HepG2 (cell line): ENCODE data around the gene ADAMTS12. TPM values are rescaled to one million over a fixed set of nuclear protein-coding genes. Genes with fewer than 3 reads are reported as not detected.

Experiments
- ARHGAP35 ChIP-seq: sonication (generic); formaldehyde crosslinking; IDR thresholded peaks from 2 replicates; pipeline ENCODE4 v1.9.0; 2022; ENCODE audit warnings: mild to moderate bottlenecking, inconsistent platforms, moderate library complexity, missing genetic modification reagents, borderline replicate concordance
- ARNT2 ChIP-seq: sonication (generic); formaldehyde crosslinking; IDR thresholded peaks from 2 replicates; pipeline ENCODE4 v1.8.0; 2022; ENCODE audit warnings: mild to moderate bottlenecking, low read depth, missing genetic modification reagents, moderate library complexity
- BATF2 ChIP-seq: sonication (generic); formaldehyde crosslinking; IDR thresholded peaks from 2 replicates; pipeline ENCODE4 v1.8.0; 2022; ENCODE audit warnings: mild to moderate bottlenecking, missing genetic modification reagents, moderate library complexity
- BCL6 ChIP-seq: IDR thresholded peaks from 2 replicates; pipeline ENCODE4 v1.6.1; 2016; ENCODE audit warnings: missing genetic modification reagents, missing compliant biosample characterization
- EZH2 ChIP-seq: conservative IDR thresholded peaks from 2 replicates; pipeline ENCODE4 v1.6.1; 2012; ENCODE audit warnings: mild to moderate bottlenecking, low read depth, low read length, moderate library complexity
- GABPB1 ChIP-seq: IDR thresholded peaks from 2 replicates; pipeline ENCODE4 v1.6.1; 2016; ENCODE audit warnings: mild to moderate bottlenecking, missing genetic modification reagents, moderate library complexity, missing compliant biosample characterization
- HNRNPL ChIP-seq: fragments of 200-400 bp; formaldehyde crosslinking; IDR thresholded peaks from 2 replicates; pipeline ENCODE4 v1.6.1; 2017; ENCODE audit warnings: mild to moderate bottlenecking, low read depth, low read length
- KAT2B ChIP-seq: fragments of 150-350 bp; IDR thresholded peaks from 2 replicates; pipeline ENCODE4 v1.6.1; 2014; ENCODE audit warnings: low read depth, low read length, borderline replicate concordance
- KMT2B ChIP-seq: IDR thresholded peaks from 2 replicates; pipeline ENCODE4 v1.6.1; 2016; ENCODE audit warnings: missing genetic modification reagents, missing compliant biosample characterization
- MAF1 ChIP-seq: sonication (generic); formaldehyde crosslinking; IDR thresholded peaks from 2 replicates; pipeline ENCODE4 v1.5.0; 2020; ENCODE audit warnings: missing genetic modification reagents, borderline replicate concordance
- PHB2 ChIP-seq: fragments of 450-650 bp; IDR thresholded peaks from 2 replicates; pipeline ENCODE4 v1.6.1; 2018; ENCODE audit not compliant: partially characterized antibody
- RERE ChIP-seq: IDR thresholded peaks from 2 replicates; pipeline ENCODE4 v1.6.1; 2016; ENCODE audit warnings: low read depth, missing genetic modification reagents, missing compliant biosample characterization
- SNAPC5 ChIP-seq: sonication (generic); formaldehyde crosslinking; IDR thresholded peaks from 2 replicates; pipeline ENCODE4 v1.8.1; 2023; ENCODE audit warnings: mild to moderate bottlenecking, missing genetic modification reagents, borderline replicate concordance
- TCF12 ChIP-seq, 2 experiments: fragments of 450-650 bp in 1 of 2; sonication (generic) in 1 of 2; formaldehyde crosslinking in 1 of 2; IDR thresholded peaks; 2 replicates each; pipeline versions ENCODE4 v1.6.1 to v1.8.0; 2017 to 2022; ENCODE audit warnings: antibody characterized with exemption in 1 of 2, mild to moderate bottlenecking in 1 of 2, missing genetic modification reagents in 1 of 2, moderate library complexity in 1 of 2
- ZFP36L2 ChIP-seq: sonication (generic); formaldehyde crosslinking; IDR thresholded peaks from 2 replicates; pipeline ENCODE4 v1.4.0; 2020; ENCODE audit warnings: missing genetic modification reagents
- ZFP90 ChIP-seq: sonication (generic); formaldehyde crosslinking; IDR thresholded peaks from 2 replicates; pipeline ENCODE4 v1.8.0; 2022; ENCODE audit warnings: missing genetic modification reagents, mild to moderate bottlenecking, inconsistent platforms, borderline replicate concordance
- ZNF207 ChIP-seq: fragments of 450-650 bp; IDR thresholded peaks from 2 replicates; pipeline ENCODE4 v1.6.1; 2016; ENCODE audit warnings: antibody characterized with exemption, borderline replicate concordance
- ZNF263 ChIP-seq: sonication (generic); formaldehyde crosslinking; IDR thresholded peaks from 2 replicates; pipeline ENCODE4 v1.4.0; 2020; ENCODE audit warnings: missing genetic modification reagents
- ZNF274 ChIP-seq: sonication (generic); formaldehyde crosslinking; IDR thresholded peaks from 2 replicates; pipeline ENCODE4 v1.5.1; 2020; ENCODE audit warnings: mild to moderate bottlenecking, missing genetic modification reagents
- ZNF317 ChIP-seq: sonication (generic); formaldehyde crosslinking; IDR thresholded peaks from 2 replicates; pipeline ENCODE4 v1.5.0; 2020; ENCODE audit warnings: mild to moderate bottlenecking, missing genetic modification reagents
- ZNF432 ChIP-seq: sonication (generic); formaldehyde crosslinking; IDR thresholded peaks from 2 replicates; pipeline ENCODE4 v1.5.0; 2020; ENCODE audit warnings: missing genetic modification reagents, mild to moderate bottlenecking, borderline replicate concordance
- ZNF580 ChIP-seq: IDR thresholded peaks from 2 replicates; pipeline ENCODE4 v1.6.1; 2016; ENCODE audit warnings: low read depth, borderline replicate concordance
- ZXDC ChIP-seq: sonication (generic); formaldehyde crosslinking; IDR thresholded peaks from 2 replicates; pipeline ENCODE4 v1.5.0; 2020; ENCODE audit warnings: mild to moderate bottlenecking, missing genetic modification reagents
- polyA plus RNA-seq, 8 experiments: library from polyadenylated mRNA; depleted of rRNA in 3 of 8; stranded (reverse) in 7 of 8; unstranded in 1 of 8; fragments of >200 nt; fragmentation: Illumina TruSeq in 4 of 8; extraction: Trizol in 4 of 8; gene quantifications; 2 replicates each; pipeline versions ENCODE4 v1.2.1 to v1.2.3, GENCODE V29; 2011 to 2016; ENCODE audit warnings: low read depth in 4 of 8, missing spikeins in 1 of 8, mixed read lengths in 1 of 8; ENCODE audit not compliant: insufficient read depth in 1 of 8
- total RNA-seq, 5 experiments: library from RNA; depleted of rRNA; stranded (reverse); fragments of >200 nt; fragmentation: Illumina TruSeq; extraction: Trizol; gene quantifications; 2 replicates each; pipeline ENCODE4 v1.2.3, GENCODE V29; 2016; ENCODE audit warnings: low read depth in 1 of 5

ADAMTS12 gene
- total and polyA plus RNA-seq, 2 of the 13 experiments (the other 11 are each of a cell fraction or from before 2014, with no cell fraction given): 0.03 TPM; not detected in 1

GRCh38 chr5:33582417-33582816 lies 309.4 kb downstream of the ADAMTS12 start (continued):
- TF ChIP-seq ZNF207 (no peak), GABPB1 (CRISPR knock-in tag) (no peak), BCL6 (CRISPR knock-in tag) (peak; percentile 75), PHB2 (no peak), KMT2B (no peak), ZNF432 (CRISPR knock-in tag) (no peak), ZFP90 (no peak), HNRNPL (no peak), ZNF317 (no peak), ZFP36L2 (CRISPR knock-in tag) (no peak), ZNF580 (CRISPR knock-in tag) (no peak), ZNF263 (CRISPR knock-in tag) (no peak), ZXDC (no peak), RERE (CRISPR knock-in tag) (no peak), BATF2 (CRISPR knock-in tag) (no peak), SNAPC5 (CRISPR knock-in tag) (no peak), TCF12 (IDR thresholded peaks at IDR 0.05) (no peak), TCF12 (CRISPR knock-in tag; IDR thresholded peaks at IDR 0.05) (no peak), MAF1 (CRISPR knock-in tag) (no peak), ZNF274 (no peak), ARNT2 (no peak), ARHGAP35 (CRISPR knock-in tag) (no peak), EZH2 (no peak), KAT2B (peak; percentile 69; the same call in 1 of the 2 replicates)
